PC-9 (cell line): ENCODE results near the gene SETD1B.

Experiments
- EZH2 ChIP-seq: fragments of 200-600 bp; sonication (generic); IDR thresholded peaks from 2 replicates; pipeline ENCODE4 v1.8.0; 2017; ENCODE audit warnings: antibody characterized with exemption, low read depth
- TF ChIP-seq, protein P1 (sequence below): fragments of 200-600 bp; sonication (generic); conservative IDR thresholded peaks from 2 replicates; pipeline ENCODE4 v1.6.1; 2017; ENCODE audit warnings: mixed run types, antibody characterized with exemption, mild to moderate bottlenecking, moderate library complexity

DNA sequence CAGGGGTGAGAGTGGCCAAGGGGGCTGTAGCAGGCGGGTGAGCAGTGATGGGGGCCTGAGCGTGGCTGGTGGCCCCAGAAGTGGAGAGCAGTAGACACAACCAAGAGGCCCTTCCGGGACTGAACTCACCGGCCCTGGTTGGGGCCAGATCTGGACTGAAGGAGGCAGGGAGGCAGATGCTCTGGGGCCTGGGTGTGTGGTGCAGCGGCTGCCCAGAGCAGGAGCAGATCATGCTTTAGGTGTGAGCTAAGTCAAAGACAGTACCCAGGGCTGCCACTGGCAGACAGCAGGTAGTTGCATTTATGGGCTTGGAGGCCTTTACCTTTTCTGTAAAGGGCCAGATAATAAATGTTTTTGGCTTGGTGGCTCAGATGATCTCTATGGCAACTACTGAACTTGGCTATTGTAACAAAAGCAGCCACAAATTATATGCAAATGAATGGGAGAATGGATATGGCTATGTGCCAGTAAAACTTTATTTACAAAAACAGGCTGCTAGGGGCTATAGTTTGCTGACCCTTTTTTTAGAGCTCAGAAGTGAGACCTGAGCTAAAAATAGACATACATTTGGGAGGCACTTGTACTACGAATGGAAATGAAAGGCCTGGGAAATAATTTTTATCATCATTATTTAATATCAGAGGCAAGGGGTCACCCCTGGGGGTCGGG is 25.6 kb downstream of the SETD1B start:
- TF ChIP-seq, protein P1, sequence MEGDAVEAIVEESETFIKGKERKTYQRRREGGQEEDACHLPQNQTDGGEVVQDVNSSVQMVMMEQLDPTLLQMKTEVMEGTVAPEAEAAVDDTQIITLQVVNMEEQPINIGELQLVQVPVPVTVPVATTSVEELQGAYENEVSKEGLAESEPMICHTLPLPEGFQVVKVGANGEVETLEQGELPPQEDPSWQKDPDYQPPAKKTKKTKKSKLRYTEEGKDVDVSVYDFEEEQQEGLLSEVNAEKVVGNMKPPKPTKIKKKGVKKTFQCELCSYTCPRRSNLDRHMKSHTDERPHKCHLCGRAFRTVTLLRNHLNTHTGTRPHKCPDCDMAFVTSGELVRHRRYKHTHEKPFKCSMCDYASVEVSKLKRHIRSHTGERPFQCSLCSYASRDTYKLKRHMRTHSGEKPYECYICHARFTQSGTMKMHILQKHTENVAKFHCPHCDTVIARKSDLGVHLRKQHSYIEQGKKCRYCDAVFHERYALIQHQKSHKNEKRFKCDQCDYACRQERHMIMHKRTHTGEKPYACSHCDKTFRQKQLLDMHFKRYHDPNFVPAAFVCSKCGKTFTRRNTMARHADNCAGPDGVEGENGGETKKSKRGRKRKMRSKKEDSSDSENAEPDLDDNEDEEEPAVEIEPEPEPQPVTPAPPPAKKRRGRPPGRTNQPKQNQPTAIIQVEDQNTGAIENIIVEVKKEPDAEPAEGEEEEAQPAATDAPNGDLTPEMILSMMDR = no peak
- no peak for TF ChIP-seq EZH2
